ENCODE results near the gene CFL1. TPM values are rescaled to one million over a fixed set of nuclear protein-coding genes. Genes with fewer than 3 reads are reported as not detected.

The CFL1 gene
- total and polyA plus RNA-seq, 7 experiments from 2014 or later = 403 to 2,314 (median 802) TPM

DNA sequence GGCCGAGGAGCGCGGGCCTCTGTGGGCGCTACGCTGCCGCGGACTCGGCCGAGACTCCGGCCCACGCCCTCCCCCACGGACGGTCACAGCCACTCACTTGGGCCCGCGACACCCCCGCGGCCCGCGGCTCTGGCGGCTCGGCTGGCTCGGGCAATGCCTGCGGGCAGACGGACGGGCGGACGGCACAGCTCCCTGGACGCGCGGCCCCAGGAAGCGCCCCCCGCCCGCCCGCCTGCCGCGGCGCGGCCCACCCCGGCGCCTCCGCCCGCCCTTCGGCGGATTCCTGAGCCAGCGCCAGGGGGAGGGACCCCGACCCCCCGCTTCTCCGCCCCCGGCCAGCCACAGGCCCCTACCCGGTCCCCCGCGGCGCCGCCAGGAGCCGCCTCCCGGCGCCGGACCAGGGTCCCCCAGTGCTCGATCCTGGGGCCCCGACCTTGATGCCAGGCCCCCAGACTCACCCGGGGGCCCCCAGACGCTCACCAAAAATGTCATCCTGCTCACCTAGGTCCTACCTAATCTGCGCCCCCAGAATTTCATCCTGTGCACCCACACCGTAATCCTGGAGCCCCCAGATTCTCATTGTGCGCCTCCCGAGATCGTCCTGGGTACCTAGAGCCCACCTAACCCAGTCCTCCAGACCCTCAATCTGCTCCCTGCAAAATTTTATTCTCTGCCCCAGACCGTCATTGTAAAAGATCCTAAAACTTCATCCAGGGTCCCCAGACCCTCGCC lies 14.8 kb upstream of the CFL1 start, which contains the start of gene EFEMP2:
EFEMP2 (minus strand) TSS at position 215 of the 732 bp plus-strand sequence. CDS start 446 bp downstream, outside the sequence.
- DNase-seq (no peak), ATAC-seq (no peak)
- peaks cover 10 to 19% of the 10 kb centered on the region in 2 donors for H3K4me1 ChIP-seq (ENCODE audit: control insufficient read depth in 2 of 2, insufficient read depth in 2 of 2, low read length in 2 of 2)
- Mint-ChIP-seq H3K27ac (peak within 1 kb of the TSS; percentile 71 to 92 (median 91)), H3K4me1 (peaks cover 7 to 32% (median 18%) of the 10 kb centered on the region in 7 donors), H3K9me3 (no peaks in the 10 kb centered on the region), H3K27me3 (peaks cover 0 to 3% (median 0%) of the 10 kb centered on the region in 5 donors), H3K36me3 (peaks cover 0 to 5% (median 0%) of the 10 kb centered on the region in 5 donors), H3K4me3 (peak within 1 kb of the TSS; percentile 84 to 97 (median 91))
- H3K36me3 ChIP-seq (ENCODE audit: control insufficient read depth in 2 of 3, insufficient read depth in 3 of 3, low read length in 3 of 3) = no peaks in the 10 kb centered on the region
- ChIA-PET POLR2A (interaction anchor here (1.0 to 4.8 kb wide), 6 partner anchors 12 to 33 kb away, joined by 3 to 109 read pairs (median 31); partner anchors contain the start of genes CCDC85B, CFL1, FIBP and FOSL1), CTCF (interaction anchor here (1.5 to 4.7 kb wide), 3 partner anchors 12 to 13 kb away, joined by 10 to 30 read pairs (median 24); partner anchors contain the start of gene MUS81)
- intact Hi-C loops (cut with micrococcal nuclease) = loop anchor here (1.0 to 5.0 kb wide), 6 partner anchors 12 to 970 kb away; partner anchors contain the start of genes FIBP (in 2 of the 2), CFL1 (in 1 of the 2), MUS81 (in 1 of the 2) and RCE1 (in 1 of the 2)
- H3K4me3 ChIP-seq (ENCODE audit: low read length) = peak within 1 kb of the TSS; percentile 75
- peak within 1 kb of the TSS; percentile 88 for H3K27ac ChIP-seq (ENCODE audit: low read depth, low read length)
- H3K27me3 ChIP-seq (ENCODE audit: control insufficient read depth in 2 of 2, insufficient read depth in 2 of 2, low read length in 2 of 2) = no peaks in the 10 kb centered on the region
- no peaks in the 10 kb centered on the region for H3K9me3 ChIP-seq (ENCODE audit: control insufficient read depth in 2 of 3, low read length in 3 of 3)

GRCh38 chr11:65871811-65872548 lies 14.0 kb upstream of the CFL1 start:
- no peak overlapping the region for H3K27ac ChIP-seq (ENCODE audit: low read depth, low read length)
- ChIA-PET CTCF (interaction anchor here (0.8 to 4.7 kb wide), 3 partner anchors 12 to 255 kb away, joined by 3 to 38 read pairs (median 30); partner anchors contain the start of gene MUS81), POLR2A (interaction anchor here (0.9 to 4.8 kb wide), 6 partner anchors 10 to 130 kb away, joined by 3 to 109 read pairs (median 4); partner anchors contain the start of genes BANF1, CCDC85B, CFL1 and EIF1AD)
- no peaks in the 10 kb centered on the region for H3K9me3 Mint-ChIP-seq
- H3K4me1 ChIP-seq (ENCODE audit: control insufficient read depth in 2 of 2, insufficient read depth in 2 of 2, low read length in 2 of 2) = peaks cover 10 to 19% of the 10 kb centered on the region in 2 donors
- H3K27me3 ChIP-seq (ENCODE audit: control insufficient read depth in 2 of 2, insufficient read depth in 2 of 2, low read length in 2 of 2) = no peaks in the 10 kb centered on the region
- no peak overlapping the region for H3K4me3 ChIP-seq (ENCODE audit: low read length)
- DNase-seq = no peak
- intact Hi-C loops (cut with micrococcal nuclease) = loop anchor here (2.0 to 5.0 kb wide), 3 partner anchors 13 to 970 kb away; partner anchors contain the start of genes FIBP (in 2 of the 2), CFL1 (in 1 of the 2) and RCE1 (in 1 of the 2)
- peaks cover 0 to 3% (median 0%) of the 10 kb centered on the region in 5 donors for H3K27me3 Mint-ChIP-seq
- peaks cover 0 to 5% (median 0%) of the 10 kb centered on the region in 5 donors for H3K36me3 Mint-ChIP-seq
- peaks cover 0 to 3% (median 0%) of the 10 kb centered on the region in 3 experiments for H3K36me3 ChIP-seq (ENCODE audit: control insufficient read depth in 2 of 3, insufficient read depth in 3 of 3, low read length in 3 of 3)
- peak overlapping the region in 4 of 9 donors; percentile 31 to 49 (median 42) for H3K27ac Mint-ChIP-seq
- H3K4me1 Mint-ChIP-seq = peaks cover 11 to 26% (median 16%) of the 10 kb centered on the region in 7 donors
- H3K4me3 Mint-ChIP-seq = peak overlapping the region in 9 of 10 donors; percentile 14 to 68 (median 29)
- no peak for ATAC-seq
- no peaks in the 10 kb centered on the region for H3K9me3 ChIP-seq (ENCODE audit: control insufficient read depth in 2 of 3, low read length in 3 of 3)

DNA sequence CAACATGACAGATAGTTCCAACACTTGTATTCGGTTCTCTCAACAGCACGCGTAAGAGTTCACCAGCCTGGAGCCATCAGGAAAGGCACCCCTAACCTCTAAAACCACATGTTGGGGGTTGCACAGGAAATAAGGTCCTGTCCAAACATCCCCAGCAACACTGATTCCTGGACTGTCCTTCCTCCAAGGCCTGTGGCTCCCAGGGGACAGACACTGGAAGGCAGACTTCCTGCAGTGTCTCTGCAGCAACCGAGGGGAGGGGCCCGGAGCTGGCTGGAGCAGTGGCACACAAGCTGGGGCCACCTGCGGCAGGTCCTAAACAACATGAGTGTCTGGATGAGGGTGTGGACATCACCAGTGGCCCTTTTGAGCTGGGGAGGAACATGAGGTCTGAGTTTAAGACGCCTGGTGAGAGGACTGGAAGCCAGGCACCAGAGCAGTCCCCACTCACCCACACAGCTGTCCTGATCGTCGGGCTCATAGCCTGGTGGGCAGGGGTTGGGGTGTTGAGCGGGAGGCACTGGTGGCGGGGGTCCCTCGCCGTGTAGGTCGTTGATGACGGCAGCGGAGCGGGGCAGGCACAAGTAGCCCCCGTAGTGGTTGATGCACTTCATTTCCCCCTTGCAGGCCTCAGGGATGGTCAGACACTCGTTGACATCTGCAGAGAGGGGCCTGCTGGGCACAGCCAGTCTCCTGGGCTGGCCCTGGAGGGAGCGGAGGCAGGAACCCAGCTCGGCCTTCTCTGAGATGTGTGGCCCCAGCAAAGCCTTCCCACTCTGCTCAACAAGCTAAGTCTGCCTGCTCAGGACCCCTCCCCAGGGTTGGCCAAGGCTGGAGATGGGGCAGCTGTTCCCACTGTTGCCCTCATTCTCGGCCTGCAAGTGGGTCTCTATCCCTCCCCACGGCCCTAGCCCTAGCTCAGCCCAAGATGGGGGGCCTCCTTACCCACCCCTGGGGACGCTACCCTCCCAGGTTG lies 13.0 kb upstream of the CFL1 start:
- Mint-ChIP-seq H3K27me3 (peaks cover 0 to 3% (median 0%) of the 10 kb centered on the region in 5 donors), H3K36me3 (peaks cover 0 to 7% (median 0%) of the 10 kb centered on the region in 5 donors), H3K4me1 (peaks cover 13 to 26% (median 16%) of the 10 kb centered on the region in 7 donors), H3K4me3 (peak overlapping the region in 7 of 10 donors; percentile 14 to 68 (median 23)), H3K9me3 (no peaks in the 10 kb centered on the region), H3K27ac (peak overlapping the region in 6 of 9 donors; percentile 31 to 94 (median 48))
- H3K4me3 ChIP-seq (ENCODE audit: low read length) = no peak overlapping the region
- H3K9me3 ChIP-seq (ENCODE audit: control insufficient read depth in 2 of 3, low read length in 3 of 3) = no peaks in the 10 kb centered on the region
- peaks cover 10 to 19% of the 10 kb centered on the region in 2 donors for H3K4me1 ChIP-seq (ENCODE audit: control insufficient read depth in 2 of 2, insufficient read depth in 2 of 2, low read length in 2 of 2)
- peaks cover 0 to 12% (median 0%) of the 10 kb centered on the region in 3 experiments for H3K36me3 ChIP-seq (ENCODE audit: control insufficient read depth in 2 of 3, insufficient read depth in 3 of 3, low read length in 3 of 3)
- no peaks in the 10 kb centered on the region for H3K27me3 ChIP-seq (ENCODE audit: control insufficient read depth in 2 of 2, insufficient read depth in 2 of 2, low read length in 2 of 2)
- POLR2A ChIA-PET = interaction anchor here (0.8 to 4.8 kb wide), 6 partner anchors 10 to 131 kb away, joined by 3 to 109 read pairs (median 4); partner anchors contain the start of genes BANF1, CCDC85B, CFL1 and EIF1AD
- ATAC-seq (no peak), DNase-seq (no peak)
- intact Hi-C loops (cut with micrococcal nuclease) = loop anchor here in 1 of 2 donors (5.0 kb wide), 1 partner anchor 971 kb away; the partner anchor contains the start of gene RCE1
- H3K27ac ChIP-seq (ENCODE audit: low read depth, low read length) = no peak overlapping the region
- CTCF ChIA-PET = interaction anchor here (0.8 to 4.7 kb wide), 3 partner anchors 11 to 256 kb away, joined by 3 to 38 read pairs (median 30); partner anchors contain the start of gene MUS81

DNA sequence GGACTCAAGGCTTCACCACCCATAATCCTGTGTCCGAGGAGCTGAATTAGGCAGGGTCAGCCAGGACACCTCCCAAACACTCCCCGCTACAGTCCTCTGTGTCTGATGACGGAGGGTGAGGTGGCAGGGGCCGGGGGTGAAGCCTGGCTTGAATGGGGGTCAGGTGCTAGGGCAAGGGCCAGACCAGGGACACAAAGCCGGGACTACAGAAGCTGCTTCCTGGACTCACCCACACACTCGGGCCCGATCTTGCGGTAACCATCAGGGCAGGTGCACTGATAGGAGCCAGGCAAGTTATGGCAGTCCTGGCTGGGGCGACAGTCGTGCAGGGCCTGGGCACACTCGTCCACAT lies 12.3 kb upstream of the CFL1 start:
- Mint-ChIP-seq H3K9me3 (no peaks in the 10 kb centered on the region), H3K27ac (peak overlapping the region in 4 of 9 donors; percentile 1 to 94 (median 34)), H3K36me3 (peaks cover 0 to 7% (median 0%) of the 10 kb centered on the region in 5 donors), H3K4me1 (peaks cover 13 to 26% (median 16%) of the 10 kb centered on the region in 7 donors), H3K4me3 (peak overlapping the region in 4 of 10 donors; percentile 14 to 68 (median 50)), H3K27me3 (peaks cover 0 to 3% (median 0%) of the 10 kb centered on the region in 5 donors)
- CTCF ChIA-PET = interaction anchor here (0.6 to 4.7 kb wide), 3 partner anchors 10 to 482 kb away, joined by 4 to 38 read pairs (median 30); partner anchors contain the start of gene MUS81
- intact Hi-C loops (cut with micrococcal nuclease) = loop anchor here in 1 of 2 donors (5.0 kb wide), 1 partner anchor 972 kb away; the partner anchor contains the start of gene RCE1
- H3K36me3 ChIP-seq (ENCODE audit: control insufficient read depth in 2 of 3, insufficient read depth in 3 of 3, low read length in 3 of 3) = peaks cover 0 to 19% (median 0%) of the 10 kb centered on the region in 3 experiments
- no peaks in the 10 kb centered on the region for H3K9me3 ChIP-seq (ENCODE audit: control insufficient read depth in 2 of 3, low read length in 3 of 3)
- no peaks in the 10 kb centered on the region for H3K27me3 ChIP-seq (ENCODE audit: control insufficient read depth in 2 of 2, insufficient read depth in 2 of 2, low read length in 2 of 2)
- POLR2A ChIA-PET = interaction anchor here (0.8 to 4.8 kb wide), 4 partner anchors 10 to 19 kb away, joined by 3 to 109 read pairs (median 16); partner anchors contain the start of genes CCDC85B, CFL1, FIBP and MUS81
- peak overlapping the region; percentile 0 for H3K27ac ChIP-seq (ENCODE audit: low read depth, low read length)
- no peak overlapping the region for H3K4me3 ChIP-seq (ENCODE audit: low read length)
- DNase-seq (no peak), ATAC-seq (no peak)
- peaks cover 10 to 19% of the 10 kb centered on the region in 2 donors for H3K4me1 ChIP-seq (ENCODE audit: control insufficient read depth in 2 of 2, insufficient read depth in 2 of 2, low read length in 2 of 2)

DNA sequence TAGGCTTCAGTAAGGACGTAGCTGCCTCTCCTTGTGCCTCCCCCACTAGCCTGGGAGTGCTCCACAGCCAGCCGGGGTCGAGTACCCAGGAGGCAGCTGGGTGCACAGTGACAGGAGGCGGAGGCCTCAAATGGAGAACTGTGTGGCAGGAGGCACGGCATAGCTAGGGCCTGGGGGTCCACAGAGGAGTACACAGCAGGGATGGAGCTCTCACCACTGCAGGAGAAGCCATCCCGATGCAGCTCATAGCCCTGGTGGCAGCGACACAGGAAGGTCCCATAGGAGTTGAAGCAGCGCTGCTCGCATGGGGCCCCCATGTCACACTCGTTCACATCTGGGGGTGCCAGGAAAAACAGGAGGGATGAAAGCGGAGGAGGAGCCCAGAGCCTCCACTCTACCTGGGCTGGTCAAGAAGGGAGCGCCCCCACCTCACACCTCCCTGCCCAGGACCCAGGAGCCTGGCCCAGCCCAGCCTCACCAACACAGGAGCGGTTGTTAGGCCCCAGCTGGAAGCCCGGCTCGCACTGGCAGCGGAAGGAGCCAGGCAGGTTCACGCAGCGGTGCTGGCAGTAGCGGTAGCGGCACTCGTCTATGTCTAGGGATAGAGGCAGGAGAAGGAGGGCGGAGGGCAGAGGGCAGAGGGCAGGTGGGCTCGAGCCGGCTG lies 11.8 kb upstream of the CFL1 start:
- peaks cover 0 to 3% (median 0%) of the 10 kb centered on the region in 5 donors for H3K27me3 Mint-ChIP-seq
- H3K27ac ChIP-seq (ENCODE audit: low read depth, low read length) = peak overlapping the region; percentile 0
- H3K27ac Mint-ChIP-seq = peak overlapping the region in 6 of 9 donors; percentile 12 to 88 (median 38)
- H3K9me3 ChIP-seq (ENCODE audit: control insufficient read depth in 2 of 3, low read length in 3 of 3) = no peaks in the 10 kb centered on the region
- no peaks in the 10 kb centered on the region for H3K27me3 ChIP-seq (ENCODE audit: control insufficient read depth in 2 of 2, insufficient read depth in 2 of 2, low read length in 2 of 2)
- no peaks in the 10 kb centered on the region for H3K9me3 Mint-ChIP-seq
- ATAC-seq = no peak
- H3K36me3 Mint-ChIP-seq = peaks cover 0 to 9% (median 0%) of the 10 kb centered on the region in 5 donors
- CTCF ChIA-PET = interaction anchor here (0.6 to 4.7 kb wide), 5 partner anchors 10 to 482 kb away, joined by 3 to 38 read pairs (median 5); partner anchors contain the start of genes FIBP and MUS81
- intact Hi-C loops (cut with micrococcal nuclease) = loop anchor here in 1 of 2 donors (5.0 kb wide), 1 partner anchor 973 kb away; the partner anchor contains the start of gene RCE1
- H3K36me3 ChIP-seq (ENCODE audit: control insufficient read depth in 2 of 3, insufficient read depth in 3 of 3, low read length in 3 of 3) = peaks cover 0 to 24% (median 0%) of the 10 kb centered on the region in 3 experiments
- no peak for DNase-seq
- H3K4me3 ChIP-seq (ENCODE audit: low read length) = no peak overlapping the region
- no peak overlapping the region for H3K4me3 Mint-ChIP-seq
- POLR2A ChIA-PET = interaction anchor here (0.8 to 4.8 kb wide), 5 partner anchors 9 to 20 kb away, joined by 3 to 109 read pairs (median 6); partner anchors contain the start of genes CCDC85B, CFL1, FIBP and MUS81
- H3K4me1 Mint-ChIP-seq = peaks cover 13 to 26% (median 16%) of the 10 kb centered on the region in 7 donors
- H3K4me1 ChIP-seq (ENCODE audit: control insufficient read depth in 2 of 2, insufficient read depth in 2 of 2, low read length in 2 of 2) = peaks cover 10 to 19% of the 10 kb centered on the region in 2 donors
